ENCODE data around the gene KIF26A.

The KIF26A gene

GRCh38 chr14:104101651-104102281 lies 36.6 kb upstream of the KIF26A start:
- DNase-seq: peak; percentile 46

GRCh38 chr14:104102282-104102914 lies 36.0 kb upstream of the KIF26A start:
- DNase-seq: peak; percentile 41

GRCh38 chr14:104103061-104103445 lies 35.3 kb upstream of the KIF26A start:
- DNase-seq: peak; percentile 50

- DNase-seq: peak; percentile 52
Measured at GRCh38 chr14:104103446-104104075, 34.8 kb upstream of the KIF26A start.

- peak; percentile 53 for DNase-seq
Measured at GRCh38 chr14:104104076-104104901, 34.1 kb upstream of the KIF26A start.

- DNase-seq: no peak
Measured at GRCh38 chr14:104105071-104105821, 33.1 kb upstream of the KIF26A start.

GRCh38 chr14:104105822-104106470 lies 32.4 kb upstream of the KIF26A start:
- no peak for DNase-seq

- no peak for DNase-seq
Measured at GRCh38 chr14:104106471-104106991, 31.9 kb upstream of the KIF26A start.

GRCh38 chr14:104107101-104107581 lies 31.2 kb upstream of the KIF26A start:
- peak; percentile 55 for DNase-seq

GRCh38 chr14:104107611-104108569 lies 30.5 kb upstream of the KIF26A start:
- peak; percentile 83 for DNase-seq

- DNase-seq: peak; percentile 51
Measured at GRCh38 chr14:104108570-104109541, 29.5 kb upstream of the KIF26A start.

- DNase-seq: no peak
Measured at GRCh38 chr14:104109731-104110361, 28.5 kb upstream of the KIF26A start.

- DNase-seq: no peak
Measured at GRCh38 chr14:104110491-104111209, 27.7 kb upstream of the KIF26A start.

- no peak for DNase-seq
Measured at GRCh38 chr14:104111301-104112112, 26.9 kb upstream of the KIF26A start.

GRCh38 chr14:104112113-104112505 lies 26.3 kb upstream of the KIF26A start:
- DNase-seq: no peak

GRCh38 chr14:104112609-104113571 lies 25.5 kb upstream of the KIF26A start:
- DNase-seq: peak; percentile 52

Measured in islet precursor cell (in vitro differentiated cells).